Ascending aorta (tissue), 2 donors: Measurements from ENCODE around the gene NOC4L. TPM values are rescaled to one million over a fixed set of nuclear protein-coding genes. Genes with fewer than 3 reads are reported as not detected.

Source experiments
- DNase-seq, 2 donors: peaks; one replicate each; pipeline ENCODE4 v3.0.0-alpha.2; 2019; ENCODE audit warnings: low spot score in 2 of 2
- H3K27ac ChIP-seq, 2 donors: fragments of 200-600 bp; sonication (generic); one replicate each; pipeline ENCODE4 v1.5.1; 2016 to 2017; ENCODE audit warnings: mild to moderate bottlenecking in 1 of 2
- H3K27me3 ChIP-seq: fragments of 200-600 bp; sonication (generic); one replicate; pipeline ENCODE4 v1.5.1; 2017
- H3K36me3 ChIP-seq, 2 donors: fragments of 200-600 bp; sonication (generic); one replicate each; pipeline ENCODE4 v1.5.1; 2016
- H3K4me1 ChIP-seq, 2 donors: fragments of 200-600 bp; sonication (generic); one replicate each; pipeline ENCODE4 v1.5.1; 2016 to 2017; ENCODE audit warnings: mild to moderate bottlenecking in 1 of 2
- H3K4me3 ChIP-seq, 2 donors: fragments of 200-600 bp; sonication (generic); one replicate each; pipeline ENCODE4 v1.5.1; 2016 to 2017; ENCODE audit warnings: mild to moderate bottlenecking in 1 of 2
- H3K9me3 ChIP-seq, 2 donors: fragments of 200-600 bp; sonication (generic); one replicate each; pipeline ENCODE4 v1.5.1; 2016
- CTCF ChIP-seq, 3 experiments: fragments of 200-600 bp in 2 of 3; fragments of 450-650 bp in 1 of 3; sonication (generic) in 2 of 3; IDR thresholded peaks; one replicate each; pipeline ENCODE4 v1.5.1; 2016 to 2019; ENCODE audit warnings: antibody characterized with exemption in 3 of 3, mild to moderate bottlenecking in 1 of 3, moderate library complexity in 1 of 3
- intact Hi-C: fragments of 100-400 bp; cut with DNase I; formaldehyde crosslinking; loops from one replicate; pipeline ENCODE4 v1.15.1; 2023
- total RNA-seq: library from RNA; depleted of rRNA; stranded (reverse); fragments of >200 nt; gene quantifications from one replicate; pipeline ENCODE4 v1.1.0, GENCODE V29; 2016

The NOC4L gene
- total RNA-seq, 1 donor from 2014 or later: 9.2 TPM

- Histone ChIP-seq H3K4me3 (no peak overlapping the region), H3K36me3 (peaks cover 0 to 23% of the 10 kb centered on the region in 2 donors), H3K27ac (no peak overlapping the region), H3K27me3 (no peaks in the 10 kb centered on the region), H3K4me1 (no peaks in the 10 kb centered on the region), H3K9me3 (no peaks in the 10 kb centered on the region)
- no peak for DNase-seq
- no peak for TF ChIP-seq CTCF (IDR thresholded peaks at IDR 0.05)
- intact Hi-C loops: no loop called here
Observed at GRCh38 chr12:132103542-132104308, 40.5 kb upstream of the NOC4L start.

GRCh38 chr12:132105467-132105866 is 38.8 kb upstream of the NOC4L start:
- Histone ChIP-seq H3K4me1 (no peaks in the 10 kb centered on the region), H3K36me3 (peaks cover 6 to 31% of the 10 kb centered on the region in 2 donors), H3K4me3 (no peak overlapping the region), H3K9me3 (no peaks in the 10 kb centered on the region), H3K27ac (no peak overlapping the region), H3K27me3 (no peaks in the 10 kb centered on the region)
- intact Hi-C loops: no loop called here
- no peak for DNase-seq
- no peak for TF ChIP-seq CTCF (IDR thresholded peaks at IDR 0.05)

GRCh38 chr12:132106921-132107320 is 37.3 kb upstream of the NOC4L start:
- TF ChIP-seq CTCF (IDR thresholded peaks at IDR 0.05): no peak
- intact Hi-C loops: no loop called here
- no peaks in the 10 kb centered on the region for H3K4me1 ChIP-seq
- no peaks in the 10 kb centered on the region for H3K9me3 ChIP-seq
- no peak overlapping the region for H3K27ac ChIP-seq
- no peak overlapping the region for H3K4me3 ChIP-seq
- H3K27me3 ChIP-seq: no peaks in the 10 kb centered on the region
- peaks cover 10 to 43% of the 10 kb centered on the region in 2 donors for H3K36me3 ChIP-seq
- DNase-seq: no peak

- Histone ChIP-seq H3K9me3 (no peaks in the 10 kb centered on the region), H3K36me3 (peaks cover 10 to 47% of the 10 kb centered on the region in 2 donors), H3K4me3 (no peak overlapping the region), H3K27me3 (no peaks in the 10 kb centered on the region), H3K27ac (no peak overlapping the region), H3K4me1 (no peaks in the 10 kb centered on the region)
- DNase-seq: no peak
- intact Hi-C loops: no loop called here
- TF ChIP-seq CTCF (IDR thresholded peaks at IDR 0.05): no peak
Observed at GRCh38 chr12:132108211-132108832, 35.9 kb upstream of the NOC4L start.

- H3K4me3 ChIP-seq: no peak overlapping the region
- peaks cover 18 to 61% of the 10 kb centered on the region in 2 donors for H3K36me3 ChIP-seq
- no peak for DNase-seq
- H3K9me3 ChIP-seq: no peaks in the 10 kb centered on the region
- no peaks in the 10 kb centered on the region for H3K27me3 ChIP-seq
- no peak for TF ChIP-seq CTCF (IDR thresholded peaks at IDR 0.05)
- intact Hi-C loops: no loop called here
- no peak overlapping the region for H3K27ac ChIP-seq
- H3K4me1 ChIP-seq: no peaks in the 10 kb centered on the region
Observed at GRCh38 chr12:132109741-132110140, 34.5 kb upstream of the NOC4L start.
